Measurements from ENCODE around the gene ZNF469.

GRCh38 chr16:88428156-88428555 is 45.4 kb downstream of the ZNF469 start:
- TF ChIP-seq POLR2A (IDR thresholded peaks at IDR 0.05) (no peak), CTCF (IDR thresholded peaks at IDR 0.05) (no peak)
